ENCODE measurements around the gene C5orf34.

DNA sequence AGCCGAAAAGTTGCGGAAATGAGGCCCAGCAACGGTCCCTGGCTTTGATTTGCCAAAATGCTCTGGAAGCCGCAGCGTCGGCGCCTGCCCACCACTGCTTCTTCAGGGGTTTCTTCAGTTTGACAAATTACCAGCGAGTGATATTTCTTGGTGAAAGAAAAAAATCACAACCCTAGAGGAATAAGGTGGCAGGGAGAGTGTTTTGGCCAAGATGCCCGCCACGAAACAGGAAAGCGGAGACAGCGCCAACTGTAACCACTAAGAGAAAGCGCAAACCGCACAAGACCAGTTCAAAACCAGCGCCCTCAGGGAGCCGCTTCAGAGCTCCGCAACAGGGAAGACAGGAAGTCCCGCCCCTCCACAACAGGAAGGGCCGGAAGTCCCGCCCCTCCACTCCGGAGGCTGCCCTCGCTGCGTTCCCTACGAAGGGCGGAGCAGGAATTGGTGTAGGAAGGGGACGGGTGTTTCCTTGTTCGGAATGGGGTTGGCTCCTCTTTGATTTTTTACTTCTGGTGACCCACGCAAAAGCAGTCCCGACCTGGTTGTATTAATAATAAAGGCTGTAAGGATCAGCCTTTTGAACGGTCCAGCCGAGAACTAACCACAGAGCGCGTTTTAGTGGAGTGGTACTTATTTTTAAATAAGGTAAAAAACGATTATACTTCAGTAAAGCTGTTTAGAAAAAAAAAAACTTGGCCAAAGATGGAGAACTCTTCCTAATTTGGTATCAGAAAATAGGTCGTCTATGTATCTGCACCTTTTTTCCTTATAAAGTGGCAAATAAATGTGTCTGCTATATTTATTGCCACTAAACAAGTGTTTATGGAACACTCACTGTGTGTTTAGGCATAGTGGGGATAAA lies at the start of gene C5orf34:
- peak; percentile 22 for TF ChIP-seq POLR2A (IDR thresholded peaks at IDR 0.05)
- TF ChIP-seq, protein P1, sequence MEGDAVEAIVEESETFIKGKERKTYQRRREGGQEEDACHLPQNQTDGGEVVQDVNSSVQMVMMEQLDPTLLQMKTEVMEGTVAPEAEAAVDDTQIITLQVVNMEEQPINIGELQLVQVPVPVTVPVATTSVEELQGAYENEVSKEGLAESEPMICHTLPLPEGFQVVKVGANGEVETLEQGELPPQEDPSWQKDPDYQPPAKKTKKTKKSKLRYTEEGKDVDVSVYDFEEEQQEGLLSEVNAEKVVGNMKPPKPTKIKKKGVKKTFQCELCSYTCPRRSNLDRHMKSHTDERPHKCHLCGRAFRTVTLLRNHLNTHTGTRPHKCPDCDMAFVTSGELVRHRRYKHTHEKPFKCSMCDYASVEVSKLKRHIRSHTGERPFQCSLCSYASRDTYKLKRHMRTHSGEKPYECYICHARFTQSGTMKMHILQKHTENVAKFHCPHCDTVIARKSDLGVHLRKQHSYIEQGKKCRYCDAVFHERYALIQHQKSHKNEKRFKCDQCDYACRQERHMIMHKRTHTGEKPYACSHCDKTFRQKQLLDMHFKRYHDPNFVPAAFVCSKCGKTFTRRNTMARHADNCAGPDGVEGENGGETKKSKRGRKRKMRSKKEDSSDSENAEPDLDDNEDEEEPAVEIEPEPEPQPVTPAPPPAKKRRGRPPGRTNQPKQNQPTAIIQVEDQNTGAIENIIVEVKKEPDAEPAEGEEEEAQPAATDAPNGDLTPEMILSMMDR (IDR thresholded peaks at IDR 0.05) = no peak

All from ovary (tissue), 3 donors.